ENCODE data around the gene TMEM175. TPM values are rescaled to one million over a fixed set of nuclear protein-coding genes. Genes with fewer than 3 reads are reported as not detected.

TMEM175 gene
- total RNA-seq = 22.7 TPM
- long read RNA-seq, transcript TMEM175-212 (9 exons, 1,399 nt) = minor isoform, 5 of 43 reads
- long read RNA-seq, transcript TMEM175-201 (11 exons, 1,860 nt) = major isoform, 13 of 43 reads
- long read RNA-seq, partial matches to known transcripts = 7 of 43 reads
- long read RNA-seq, other reads (novel, unspliced or antisense) = 12 of 43 reads

GRCh38 chr4:931960-932712 is at the start of gene TMEM175, which contains the start of gene GAK:
Gene TMEM175, plus strand, starts transcription at chr4:932460. Its CDS starts 15,280 bp downstream, at chr4:947740.
Gene GAK, minus strand, starts transcription at chr4:932316. Its CDS starts 129 bp downstream, at chr4:932187.
- peak; percentile 97 for DNase-seq (ENCODE audit: low spot score)
- intact Hi-C loops (cut with DNase I) = loop anchor here (2.0 to 10.0 kb wide), 4 partner anchors 40 to 363 kb away; partner anchors contain the start of genes DGKQ and IDUA

- no peak for DNase-seq (ENCODE audit: low spot score)
- intact Hi-C loops (cut with DNase I) = no loop called here
These were observed 49.6 kb upstream of the TMEM175 start for GRCh38 chr4:882646-883045.

GRCh38 chr4:883377-884095 is 48.7 kb upstream of the TMEM175 start:
- DNase-seq (ENCODE audit: low spot score) = no peak
- intact Hi-C loops (cut with DNase I) = no loop called here

GRCh38 chr4:884259-884658 is 48.0 kb upstream of the TMEM175 start:
- no peak for DNase-seq (ENCODE audit: low spot score)
- intact Hi-C loops (cut with DNase I) = no loop called here

GRCh38 chr4:884896-885295 is 47.4 kb upstream of the TMEM175 start:
- no peak for DNase-seq (ENCODE audit: low spot score)
- intact Hi-C loops (cut with DNase I) = no loop called here

GRCh38 chr4:885353-885752 is 46.9 kb upstream of the TMEM175 start:
- intact Hi-C loops (cut with DNase I) = no loop called here
- no peak for DNase-seq (ENCODE audit: low spot score)

- intact Hi-C loops (cut with DNase I) = no loop called here
- no peak for DNase-seq (ENCODE audit: low spot score)
These were observed 46.0 kb upstream of the TMEM175 start for GRCh38 chr4:886244-886643.

GRCh38 chr4:887034-887763 is 45.1 kb upstream of the TMEM175 start:
- intact Hi-C loops (cut with DNase I) = no loop called here

GRCh38 chr4:888029-888428 is 44.2 kb upstream of the TMEM175 start:
- intact Hi-C loops (cut with DNase I) = no loop called here
- no peak for DNase-seq (ENCODE audit: low spot score)

More at GRCh38 chr4:887034-887763, 45.1 kb upstream of the TMEM175 start:
- no peak for DNase-seq (ENCODE audit: low spot score)

- DNase-seq (ENCODE audit: low spot score) = no peak
These were observed 42.7 kb upstream of the TMEM175 start for GRCh38 chr4:889516-889915.

GRCh38 chr4:890036-890695 is 42.1 kb upstream of the TMEM175 start:
- DNase-seq (ENCODE audit: low spot score) = no peak
- intact Hi-C loops (cut with DNase I) = no loop called here

More at GRCh38 chr4:889516-889915, 42.7 kb upstream of the TMEM175 start:
- intact Hi-C loops (cut with DNase I) = no loop called here

GRCh38 chr4:891747-892146 is 40.5 kb upstream of the TMEM175 start:
- intact Hi-C loops (cut with DNase I) = no loop called here
- DNase-seq (ENCODE audit: low spot score) = no peak

GRCh38 chr4:892780-893179 is 39.5 kb upstream of the TMEM175 start:
- no peak for DNase-seq (ENCODE audit: low spot score)
- intact Hi-C loops (cut with DNase I) = no loop called here

- DNase-seq (ENCODE audit: low spot score) = no peak
- intact Hi-C loops (cut with DNase I) = no loop called here
These were observed 38.8 kb upstream of the TMEM175 start for GRCh38 chr4:893276-893994.

- intact Hi-C loops (cut with DNase I) = no loop called here
- DNase-seq (ENCODE audit: low spot score) = no peak
These were observed 38.1 kb upstream of the TMEM175 start for GRCh38 chr4:893995-894705.

GRCh38 chr4:895596-895995 is 36.7 kb upstream of the TMEM175 start:
- intact Hi-C loops (cut with DNase I) = no loop called here
- DNase-seq (ENCODE audit: low spot score) = no peak

- no peak for DNase-seq (ENCODE audit: low spot score)
- intact Hi-C loops (cut with DNase I) = no loop called here
These were observed 36.0 kb upstream of the TMEM175 start for GRCh38 chr4:896216-896615.

- intact Hi-C loops (cut with DNase I) = no loop called here
- no peak for DNase-seq (ENCODE audit: low spot score)
These were observed 35.6 kb upstream of the TMEM175 start for GRCh38 chr4:896630-897029.

Measured in cardiac septum (tissue), 1 donor.